ENCODE results near the gene CREG1.
A peak's percentile ranks its signal among the peaks of the same experiment; 100 is the strongest.
"Not testable (repeated sequence)": the region's sequence is repeated elsewhere in the genome, so short reads cannot be mapped to it uniquely, and the experiment has no call there.

Gene CREG1

GRCh38 chr1:167553136-167554027, at the start of gene CREG1:
TSS of gene CREG1 (minus strand) at chr1:167553762.
- peak; percentile 93 for DNase-seq (ENCODE audit: low spot score)

GRCh38 chr1:167602840-167603239, 49.3 kb upstream of the CREG1 start:
- DNase-seq (ENCODE audit: low spot score), result no peak

GRCh38 chr1:167601442-167602383, 48.2 kb upstream of the CREG1 start:
- DNase-seq (ENCODE audit: low spot score), result no peak

GRCh38 chr1:167599957-167600581, 46.5 kb upstream of the CREG1 start:
- peak; percentile 79 for DNase-seq (ENCODE audit: low spot score)

GRCh38 chr1:167594822-167595221, 41.3 kb upstream of the CREG1 start:
- no peak for DNase-seq (ENCODE audit: low spot score)

DNA sequence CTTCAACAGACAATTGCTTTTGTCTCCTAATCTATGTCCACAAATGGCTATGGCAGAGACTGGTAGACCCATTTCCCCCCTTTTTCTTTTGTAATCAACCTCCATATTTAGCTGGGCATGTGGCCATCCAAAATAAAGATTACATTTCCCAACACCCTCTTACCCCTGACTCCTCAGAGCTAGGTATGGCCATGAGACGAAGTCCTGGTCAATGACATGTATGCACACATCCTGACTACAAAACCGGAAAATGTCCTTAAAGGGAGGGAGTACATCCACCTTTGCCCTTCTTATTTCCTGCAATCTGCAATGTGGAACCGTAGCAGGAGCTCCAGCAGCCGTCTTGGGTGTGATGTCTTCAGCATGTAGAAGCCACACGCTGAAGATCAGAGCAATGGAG, 40.3 kb upstream of the CREG1 start:
- no peak for DNase-seq (ENCODE audit: low spot score)

GRCh38 chr1:167592475-167592874, 38.9 kb upstream of the CREG1 start:
- DNase-seq (ENCODE audit: low spot score), result no peak

DNA sequence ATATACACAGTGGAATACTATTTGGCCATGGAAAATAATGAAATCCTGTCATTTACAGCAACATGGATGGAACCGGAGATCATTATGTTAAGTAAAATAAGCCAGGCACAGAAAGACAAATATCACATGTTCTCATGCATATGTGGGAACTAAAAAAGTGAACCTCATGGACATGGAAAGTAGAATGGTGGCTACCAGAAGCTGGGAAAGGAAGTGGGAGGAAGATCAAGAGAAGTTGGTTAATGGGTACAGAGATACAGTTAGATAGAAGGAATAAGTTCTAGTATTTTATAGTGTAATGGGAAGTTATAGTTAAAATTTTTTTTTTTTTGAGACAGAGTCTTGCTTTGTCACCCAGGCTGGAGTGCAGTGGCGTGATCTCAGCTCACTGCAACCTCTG, 34.8 kb upstream of the CREG1 start:
- DNase-seq (ENCODE audit: low spot score), result no peak

GRCh38 chr1:167587872-167588271, 34.3 kb upstream of the CREG1 start:
- no peak for DNase-seq (ENCODE audit: low spot score)

- no peak for DNase-seq (ENCODE audit: low spot score)
Measured at GRCh38 chr1:167587342-167587741, 33.8 kb upstream of the CREG1 start.

- DNase-seq (ENCODE audit: low spot score), result no peak
Measured at GRCh38 chr1:167584581-167584980, 31.0 kb upstream of the CREG1 start.

GRCh38 chr1:167582722-167583121, 29.2 kb upstream of the CREG1 start:
- DNase-seq (ENCODE audit: low spot score), result no peak

DNA sequence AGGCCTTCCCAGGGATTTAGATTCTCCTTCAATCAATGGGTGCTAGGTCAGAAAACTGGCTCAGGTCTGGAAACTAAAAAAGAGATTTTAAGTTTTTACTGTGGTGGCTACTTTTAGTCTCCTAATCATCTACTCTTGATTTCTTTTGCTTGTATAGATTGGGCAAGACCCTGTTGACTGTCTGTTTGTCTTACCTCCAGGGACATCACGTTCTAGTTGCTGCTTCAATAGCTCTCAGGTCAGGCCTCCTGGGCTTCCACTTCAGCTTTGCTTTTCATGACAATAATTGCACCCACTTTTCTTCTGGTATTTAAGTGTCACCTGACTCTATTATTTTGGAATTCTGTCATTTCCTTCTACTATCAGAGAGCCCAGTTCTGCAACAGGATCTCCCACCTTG, 28.5 kb upstream of the CREG1 start:
- DNase-seq (ENCODE audit: low spot score), result no peak

GRCh38 chr1:167579986-167580385, 26.4 kb upstream of the CREG1 start:
- no peak for DNase-seq (ENCODE audit: low spot score)

DNA sequence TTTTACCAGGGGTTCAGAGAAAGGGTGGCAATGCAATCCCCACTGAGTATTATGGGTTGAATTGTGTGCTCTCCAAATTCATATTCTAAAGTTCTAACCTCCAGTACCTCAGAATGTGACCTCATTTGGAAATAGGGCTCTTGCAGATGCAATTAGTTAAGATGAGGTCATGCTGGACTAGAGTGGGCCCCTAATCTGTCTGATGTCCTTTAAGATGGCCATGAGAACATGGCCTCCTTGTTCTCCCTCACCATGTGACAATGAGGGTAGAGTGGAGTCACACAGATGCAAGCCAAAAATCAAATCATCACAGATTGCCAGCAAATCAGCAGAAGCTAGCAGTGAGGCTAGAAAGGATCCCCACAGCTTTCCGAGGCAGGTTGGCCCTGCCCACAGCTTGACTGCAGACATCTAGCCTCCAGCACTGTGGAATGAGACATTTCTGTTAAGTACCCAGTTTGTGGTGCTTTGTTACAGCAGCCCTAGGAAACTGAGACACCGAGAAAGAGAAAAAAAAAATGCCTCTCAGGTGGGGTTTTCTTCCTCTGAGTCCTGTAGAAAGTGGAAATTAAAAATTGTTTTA, 25.5 kb upstream of the CREG1 start:
- DNase-seq (ENCODE audit: low spot score), result no peak

DNA sequence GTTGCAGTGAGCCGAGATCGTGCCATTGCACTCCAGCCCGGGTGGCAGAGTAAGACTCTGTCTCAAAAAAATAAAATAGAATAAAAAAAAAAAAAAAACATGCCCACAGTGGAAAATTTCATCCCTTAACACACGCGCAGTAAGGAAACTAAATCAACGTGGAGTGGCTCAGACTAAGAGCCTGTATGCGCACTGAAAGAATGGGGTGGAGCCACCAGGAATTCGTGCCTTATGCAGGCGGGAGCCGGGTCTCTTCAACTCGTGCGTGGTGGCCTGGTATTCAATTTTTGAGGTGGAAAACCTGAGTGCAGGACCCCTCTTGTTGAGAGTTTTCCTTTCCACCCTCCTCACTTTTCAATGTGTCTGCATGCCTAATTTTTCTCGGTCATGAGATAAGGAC, 22.1 kb upstream of the CREG1 start:
- no peak for DNase-seq (ENCODE audit: low spot score)

GRCh38 chr1:167573035-167573434, 19.5 kb upstream of the CREG1 start:
- no peak for DNase-seq (ENCODE audit: low spot score)

DNA sequence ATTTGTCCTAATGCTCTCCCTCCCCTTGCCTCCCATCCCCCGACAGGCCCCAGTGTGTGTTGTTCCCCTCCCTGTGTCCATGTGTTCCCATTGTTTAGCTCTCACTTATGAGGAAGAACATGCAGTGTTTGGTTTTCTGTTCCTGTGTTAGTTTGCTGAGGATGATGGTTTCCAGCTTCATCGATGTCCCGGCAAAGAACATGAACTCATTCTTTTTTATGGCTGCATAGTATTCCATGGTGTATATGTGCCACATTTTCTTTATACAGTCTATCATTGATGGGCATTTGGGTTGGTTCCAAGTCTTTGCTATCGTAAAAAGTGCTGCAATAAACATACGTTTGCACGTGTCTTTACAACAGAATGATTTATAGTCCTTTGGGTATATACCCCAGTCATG, 17.1 kb upstream of the CREG1 start:
- DNase-seq (ENCODE audit: low spot score), result not testable (repeated sequence)

DNA sequence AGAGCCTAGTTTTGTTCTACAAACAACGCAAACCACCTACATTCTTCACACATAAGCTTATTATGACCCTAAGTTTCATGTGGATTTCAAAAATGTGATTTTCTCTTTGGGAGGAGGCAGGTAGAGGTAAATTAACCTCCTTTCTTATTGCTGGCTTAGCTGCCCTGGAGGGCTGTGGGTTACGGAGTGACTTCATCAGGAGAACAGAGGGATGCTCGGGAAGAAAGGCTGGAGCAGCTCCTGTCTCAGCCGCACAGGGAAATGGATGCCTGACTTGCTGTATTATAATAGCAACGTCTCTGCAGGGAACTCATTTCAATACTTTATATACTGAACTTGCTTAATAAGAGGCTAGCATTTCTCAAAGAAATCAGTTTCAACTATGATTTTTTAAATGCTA, 14.1 kb upstream of the CREG1 start:
- DNase-seq (ENCODE audit: low spot score), result no peak

- no peak for DNase-seq (ENCODE audit: low spot score)
Measured at GRCh38 chr1:167566766-167567165, 13.2 kb upstream of the CREG1 start.

GRCh38 chr1:167565922-167566321, 12.4 kb upstream of the CREG1 start:
- DNase-seq (ENCODE audit: low spot score), result no peak
